ENCODE measurements around the gene NUMA1. TPM values are rescaled to one million over a fixed set of nuclear protein-coding genes. Genes with fewer than 3 reads are reported as not detected.

NUMA1 gene
- total and polyA plus RNA-seq, 4 donors = 19.5 to 93.2 (median 42.1) TPM

DNA sequence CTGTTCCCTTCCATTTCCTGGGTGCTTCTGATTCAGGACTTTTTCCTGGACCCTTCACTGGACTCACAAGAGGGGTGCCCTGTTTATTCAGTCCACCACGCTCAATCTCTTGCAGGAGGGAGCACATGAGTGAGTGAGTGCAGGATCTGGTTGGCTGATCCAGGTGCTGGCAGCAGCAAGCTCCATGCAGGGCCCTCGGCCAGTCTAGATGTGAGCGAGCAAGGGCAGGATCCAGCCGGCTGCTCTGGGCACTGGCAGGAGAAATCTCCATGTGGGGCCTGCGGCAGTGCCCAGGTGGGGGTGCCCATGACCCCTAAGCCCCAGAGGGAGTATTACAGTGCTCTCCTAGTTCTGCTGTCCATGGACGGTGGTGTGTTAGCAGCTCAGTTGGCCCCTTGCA is 43.7 kb upstream of the NUMA1 start:
- H3K36me3 ChIP-seq (ENCODE audit: control insufficient read depth in 4 of 4, insufficient read depth in 3 of 4, low read depth in 1 of 4, low read length in 3 of 4) = no peaks in the 10 kb centered on the region
- no peak overlapping the region for H3K9ac ChIP-seq (ENCODE audit: low read depth in 1 of 2, low read length in 2 of 2)
- DNase-seq (ENCODE audit: low spot score) = no peak
- H3K9me3 ChIP-seq (ENCODE audit: control insufficient read depth in 4 of 4, low read length in 3 of 4) = no peaks in the 10 kb centered on the region
- 93% methylated on average over 6 of the region's 6 CpGs for WGBS
- no peaks in the 10 kb centered on the region for H3K4me1 ChIP-seq (ENCODE audit: control insufficient read depth in 4 of 4, insufficient read depth in 4 of 4, low read length in 3 of 4)
- no peaks in the 10 kb centered on the region for H3K27me3 ChIP-seq (ENCODE audit: control insufficient read depth in 4 of 4, insufficient read depth in 4 of 4, low read length in 3 of 4)
- H3K4me3 ChIP-seq (ENCODE audit: low read depth in 1 of 3, low read length in 3 of 3) = no peak overlapping the region
- no peak for TF ChIP-seq EGR1 (IDR thresholded peaks at IDR 0.05; ENCODE audit: low read depth in 2 of 2)
- TF ChIP-seq, protein P1, sequence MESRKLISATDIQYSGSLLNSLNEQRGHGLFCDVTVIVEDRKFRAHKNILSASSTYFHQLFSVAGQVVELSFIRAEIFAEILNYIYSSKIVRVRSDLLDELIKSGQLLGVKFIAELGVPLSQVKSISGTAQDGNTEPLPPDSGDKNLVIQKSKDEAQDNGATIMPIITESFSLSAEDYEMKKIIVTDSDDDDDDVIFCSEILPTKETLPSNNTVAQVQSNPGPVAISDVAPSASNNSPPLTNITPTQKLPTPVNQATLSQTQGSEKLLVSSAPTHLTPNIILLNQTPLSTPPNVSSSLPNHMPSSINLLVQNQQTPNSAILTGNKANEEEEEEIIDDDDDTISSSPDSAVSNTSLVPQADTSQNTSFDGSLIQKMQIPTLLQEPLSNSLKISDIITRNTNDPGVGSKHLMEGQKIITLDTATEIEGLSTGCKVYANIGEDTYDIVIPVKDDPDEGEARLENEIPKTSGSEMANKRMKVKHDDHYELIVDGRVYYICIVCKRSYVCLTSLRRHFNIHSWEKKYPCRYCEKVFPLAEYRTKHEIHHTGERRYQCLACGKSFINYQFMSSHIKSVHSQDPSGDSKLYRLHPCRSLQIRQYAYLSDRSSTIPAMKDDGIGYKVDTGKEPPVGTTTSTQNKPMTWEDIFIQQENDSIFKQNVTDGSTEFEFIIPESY (IDR thresholded peaks at IDR 0.05) = no peak
- H3K27ac ChIP-seq (ENCODE audit: low read depth in 1 of 2, low read length in 2 of 2) = no peak overlapping the region

DNA sequence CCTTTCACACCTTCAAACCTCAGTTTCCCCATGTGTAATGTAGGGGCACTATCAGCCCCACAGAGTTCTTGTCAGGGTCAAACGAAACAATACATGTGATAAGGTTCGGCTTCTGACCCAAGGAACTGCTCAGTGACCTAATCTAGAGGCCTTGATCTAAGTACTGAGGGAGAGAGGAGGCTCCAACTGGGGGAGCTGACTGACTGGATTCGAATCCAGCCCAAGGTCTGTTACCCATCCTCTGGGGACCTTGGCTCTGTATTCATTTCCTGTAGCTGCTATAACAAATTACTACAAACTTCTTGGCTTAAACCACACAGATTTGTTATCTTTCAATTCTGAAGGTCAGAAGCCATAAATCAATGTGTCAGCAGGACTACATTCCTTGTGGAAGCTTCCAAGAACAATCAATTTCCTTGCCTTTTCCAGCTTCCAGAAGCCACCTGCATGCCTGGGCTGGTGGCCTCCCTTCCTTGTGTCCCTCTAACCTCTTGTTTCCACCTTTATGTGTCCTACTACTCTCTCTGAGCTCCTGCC is 42.8 kb upstream of the NUMA1 start:
- 70% methylated on average over 3 of the region's 3 CpGs for WGBS
- no peak overlapping the region for H3K27ac ChIP-seq (ENCODE audit: low read depth in 1 of 2, low read length in 2 of 2)

DNA sequence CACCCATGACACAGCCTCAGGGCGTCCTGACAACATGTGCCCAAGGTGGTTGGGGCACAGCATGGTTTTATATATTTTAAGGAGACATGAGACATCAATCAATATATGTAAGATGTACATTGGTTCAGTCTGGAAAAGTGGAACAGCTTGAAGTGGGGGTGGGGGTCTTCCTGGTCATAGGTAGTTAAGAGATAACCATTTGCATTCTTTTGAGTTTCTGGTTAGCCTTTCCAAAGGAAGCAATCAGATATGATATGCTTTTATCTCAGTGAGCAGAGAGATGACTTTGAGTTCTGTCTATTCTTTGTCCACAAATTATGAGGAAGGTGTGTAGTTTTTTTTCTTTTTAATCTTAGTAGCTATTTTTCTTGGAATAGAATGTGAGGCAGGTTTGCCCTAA is 42.3 kb upstream of the NUMA1 start:
- Histone ChIP-seq H3K4me1 (ENCODE audit: control insufficient read depth in 4 of 4, insufficient read depth in 4 of 4, low read length in 3 of 4) (no peaks in the 10 kb centered on the region), H3K9ac (ENCODE audit: low read depth in 1 of 2, low read length in 2 of 2) (no peak overlapping the region), H3K36me3 (ENCODE audit: control insufficient read depth in 4 of 4, insufficient read depth in 3 of 4, low read depth in 1 of 4, low read length in 3 of 4) (no peaks in the 10 kb centered on the region), H3K27me3 (ENCODE audit: control insufficient read depth in 4 of 4, insufficient read depth in 4 of 4, low read length in 3 of 4) (no peaks in the 10 kb centered on the region), H3K9me3 (ENCODE audit: control insufficient read depth in 4 of 4, low read length in 3 of 4) (no peaks in the 10 kb centered on the region), H3K27ac (ENCODE audit: low read depth in 1 of 2, low read length in 2 of 2) (no peak overlapping the region), H3K4me3 (ENCODE audit: low read depth in 1 of 3, low read length in 3 of 3) (no peak overlapping the region)
- TF ChIP-seq JUND (IDR thresholded peaks at IDR 0.05) = no peak
- no peak for TF ChIP-seq HNF4G (IDR thresholded peaks at IDR 0.05)
- TF ChIP-seq NR2F2 (IDR thresholded peaks at IDR 0.05) = no peak
- TF ChIP-seq, protein P2, sequence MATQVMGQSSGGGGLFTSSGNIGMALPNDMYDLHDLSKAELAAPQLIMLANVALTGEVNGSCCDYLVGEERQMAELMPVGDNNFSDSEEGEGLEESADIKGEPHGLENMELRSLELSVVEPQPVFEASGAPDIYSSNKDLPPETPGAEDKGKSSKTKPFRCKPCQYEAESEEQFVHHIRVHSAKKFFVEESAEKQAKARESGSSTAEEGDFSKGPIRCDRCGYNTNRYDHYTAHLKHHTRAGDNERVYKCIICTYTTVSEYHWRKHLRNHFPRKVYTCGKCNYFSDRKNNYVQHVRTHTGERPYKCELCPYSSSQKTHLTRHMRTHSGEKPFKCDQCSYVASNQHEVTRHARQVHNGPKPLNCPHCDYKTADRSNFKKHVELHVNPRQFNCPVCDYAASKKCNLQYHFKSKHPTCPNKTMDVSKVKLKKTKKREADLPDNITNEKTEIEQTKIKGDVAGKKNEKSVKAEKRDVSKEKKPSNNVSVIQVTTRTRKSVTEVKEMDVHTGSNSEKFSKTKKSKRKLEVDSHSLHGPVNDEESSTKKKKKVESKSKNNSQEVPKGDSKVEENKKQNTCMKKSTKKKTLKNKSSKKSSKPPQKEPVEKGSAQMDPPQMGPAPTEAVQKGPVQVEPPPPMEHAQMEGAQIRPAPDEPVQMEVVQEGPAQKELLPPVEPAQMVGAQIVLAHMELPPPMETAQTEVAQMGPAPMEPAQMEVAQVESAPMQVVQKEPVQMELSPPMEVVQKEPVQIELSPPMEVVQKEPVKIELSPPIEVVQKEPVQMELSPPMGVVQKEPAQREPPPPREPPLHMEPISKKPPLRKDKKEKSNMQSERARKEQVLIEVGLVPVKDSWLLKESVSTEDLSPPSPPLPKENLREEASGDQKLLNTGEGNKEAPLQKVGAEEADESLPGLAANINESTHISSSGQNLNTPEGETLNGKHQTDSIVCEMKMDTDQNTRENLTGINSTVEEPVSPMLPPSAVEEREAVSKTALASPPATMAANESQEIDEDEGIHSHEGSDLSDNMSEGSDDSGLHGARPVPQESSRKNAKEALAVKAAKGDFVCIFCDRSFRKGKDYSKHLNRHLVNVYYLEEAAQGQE (IDR thresholded peaks at IDR 0.05) = no peak
- TF ChIP-seq EGR1 (IDR thresholded peaks at IDR 0.05; ENCODE audit: low read depth in 2 of 2) = no peak
- no peak for TF ChIP-seq FOXA1 (IDR thresholded peaks at IDR 0.05)
- TF ChIP-seq, protein P3, sequence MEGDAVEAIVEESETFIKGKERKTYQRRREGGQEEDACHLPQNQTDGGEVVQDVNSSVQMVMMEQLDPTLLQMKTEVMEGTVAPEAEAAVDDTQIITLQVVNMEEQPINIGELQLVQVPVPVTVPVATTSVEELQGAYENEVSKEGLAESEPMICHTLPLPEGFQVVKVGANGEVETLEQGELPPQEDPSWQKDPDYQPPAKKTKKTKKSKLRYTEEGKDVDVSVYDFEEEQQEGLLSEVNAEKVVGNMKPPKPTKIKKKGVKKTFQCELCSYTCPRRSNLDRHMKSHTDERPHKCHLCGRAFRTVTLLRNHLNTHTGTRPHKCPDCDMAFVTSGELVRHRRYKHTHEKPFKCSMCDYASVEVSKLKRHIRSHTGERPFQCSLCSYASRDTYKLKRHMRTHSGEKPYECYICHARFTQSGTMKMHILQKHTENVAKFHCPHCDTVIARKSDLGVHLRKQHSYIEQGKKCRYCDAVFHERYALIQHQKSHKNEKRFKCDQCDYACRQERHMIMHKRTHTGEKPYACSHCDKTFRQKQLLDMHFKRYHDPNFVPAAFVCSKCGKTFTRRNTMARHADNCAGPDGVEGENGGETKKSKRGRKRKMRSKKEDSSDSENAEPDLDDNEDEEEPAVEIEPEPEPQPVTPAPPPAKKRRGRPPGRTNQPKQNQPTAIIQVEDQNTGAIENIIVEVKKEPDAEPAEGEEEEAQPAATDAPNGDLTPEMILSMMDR (IDR thresholded peaks at IDR 0.05; ENCODE audit: low read depth, low read length, missing input control) = no peak
- TF ChIP-seq, protein P4, sequence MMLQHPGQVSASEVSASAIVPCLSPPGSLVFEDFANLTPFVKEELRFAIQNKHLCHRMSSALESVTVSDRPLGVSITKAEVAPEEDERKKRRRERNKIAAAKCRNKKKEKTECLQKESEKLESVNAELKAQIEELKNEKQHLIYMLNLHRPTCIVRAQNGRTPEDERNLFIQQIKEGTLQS (IDR thresholded peaks at IDR 0.05) = no peak
- TF ChIP-seq RXRA (IDR thresholded peaks at IDR 0.05) = no peak
- TF ChIP-seq, protein P1 (IDR thresholded peaks at IDR 0.05) = no peak
- no peak for TF ChIP-seq YY1 (IDR thresholded peaks at IDR 0.05)
- no peak for TF ChIP-seq SP1 (IDR thresholded peaks at IDR 0.05)
- no peak for TF ChIP-seq TAF1 (conservative IDR thresholded peaks at IDR 0.05)
- TF ChIP-seq HNF4A (conservative IDR thresholded peaks at IDR 0.05) = no peak
- TF ChIP-seq, protein P5, sequence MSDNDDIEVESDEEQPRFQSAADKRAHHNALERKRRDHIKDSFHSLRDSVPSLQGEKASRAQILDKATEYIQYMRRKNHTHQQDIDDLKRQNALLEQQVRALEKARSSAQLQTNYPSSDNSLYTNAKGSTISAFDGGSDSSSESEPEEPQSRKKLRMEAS (IDR thresholded peaks at IDR 0.05) = no peak
- 94% methylated on average over 1 of the region's 1 CpG for WGBS
- no peak for DNase-seq (ENCODE audit: low spot score)

More for the DNA sequence above, 42.8 kb upstream of the NUMA1 start:
- no peaks in the 10 kb centered on the region for H3K36me3 ChIP-seq (ENCODE audit: control insufficient read depth in 4 of 4, insufficient read depth in 3 of 4, low read depth in 1 of 4, low read length in 3 of 4)
- TF ChIP-seq, protein P4 (IDR thresholded peaks at IDR 0.05) = no peak
- TF ChIP-seq YY1 (IDR thresholded peaks at IDR 0.05) = no peak
- TF ChIP-seq RXRA (IDR thresholded peaks at IDR 0.05) = no peak
- TF ChIP-seq RAD21 (IDR thresholded peaks at IDR 0.05) = no peak
- TF ChIP-seq HNF4A (conservative IDR thresholded peaks at IDR 0.05) = no peak
- TF ChIP-seq HNF4G (IDR thresholded peaks at IDR 0.05) = no peak
- H3K9me3 ChIP-seq (ENCODE audit: control insufficient read depth in 4 of 4, low read length in 3 of 4) = no peaks in the 10 kb centered on the region
- H3K27me3 ChIP-seq (ENCODE audit: control insufficient read depth in 4 of 4, insufficient read depth in 4 of 4, low read length in 3 of 4) = no peaks in the 10 kb centered on the region
- no peak for DNase-seq (ENCODE audit: low spot score)
- no peaks in the 10 kb centered on the region for H3K4me1 ChIP-seq (ENCODE audit: control insufficient read depth in 4 of 4, insufficient read depth in 4 of 4, low read length in 3 of 4)
- H3K4me3 ChIP-seq (ENCODE audit: low read depth in 1 of 3, low read length in 3 of 3) = no peak overlapping the region
- no peak overlapping the region for H3K9ac ChIP-seq (ENCODE audit: low read depth in 1 of 2, low read length in 2 of 2)

All from liver (tissue), 9 donors.